ENCODE data around the gene BIK.

BIK gene

GRCh38 chr22:43148581-43148980, 38.0 kb downstream of the BIK start:
- Histone ChIP-seq H3K4ac (ENCODE audit: low read length) (no peak overlapping the region), H2BK5ac (ENCODE audit: low read length) (no peak overlapping the region), H3K9ac (ENCODE audit: low read depth, low read length, poor library complexity) (no peak overlapping the region), H4K8ac (ENCODE audit: low read depth, low read length) (no peak overlapping the region), H3K23ac (ENCODE audit: low read depth, low read length, poor library complexity) (peak overlapping the region; percentile 43), H4K91ac (ENCODE audit: low read depth, low read length, poor library complexity) (no peak overlapping the region), H3K27ac (replicated peaks; ENCODE audit: low read length) (no peak overlapping the region), H2BK120ac (ENCODE audit: low read depth, low read length) (no peak overlapping the region), H3K79me1 (ENCODE audit: low read depth, low read length) (peaks cover 1% of the 10 kb centered on the region), H3K9me3 (replicated peaks in 1 of 2; ENCODE audit: control insufficient read depth in 2 of 2, insufficient read depth in 1 of 2, low read depth in 1 of 2, low read length in 2 of 2) (peaks cover 0 to 7% of the 10 kb centered on the region in 2 donors), H3K36me3 (replicated peaks in 1 of 2; ENCODE audit: control insufficient read depth in 2 of 2, insufficient read depth in 2 of 2, low read length in 2 of 2) (no peaks in the 10 kb centered on the region), H3K4me2 (ENCODE audit: insufficient read depth, low read length, poor library complexity, severe bottlenecking) (no peak overlapping the region), H2AK5ac (ENCODE audit: low read depth, low read length) (peak overlapping the region; percentile 94), H3K4me3 (ENCODE audit: low read length in 2 of 2) (no peak overlapping the region), H2BK12ac (ENCODE audit: low read length) (peak overlapping the region; percentile 22), H3K18ac (ENCODE audit: low read length) (no peak overlapping the region), H3K14ac (ENCODE audit: low read length) (no peak overlapping the region), H2AFZ (ENCODE audit: low read length) (no peak overlapping the region), H3K27me3 (ENCODE audit: control insufficient read depth in 3 of 3, insufficient read depth in 3 of 3, low read depth in 1 of 3, low read length in 3 of 3) (peaks cover 4 to 24% (median 23%) of the 10 kb centered on the region in 3 experiments), H2BK15ac (ENCODE audit: low read length) (peak overlapping the region; percentile 75), H3K4me1 (ENCODE audit: control insufficient read depth in 2 of 2, insufficient read depth in 1 of 2, low read depth in 1 of 2, low read length in 2 of 2) (peaks cover 8 to 14% of the 10 kb centered on the region in 2 donors)
- no peak for DNase-seq (ENCODE audit: low spot score)
- no CpG with 5 or more reads among the region's 6 CpGs for whole genome bisulfite sequencing, 2 donors (ENCODE audit: extremely low coverage in 2 of 2, insufficient read length in 2 of 2, insufficient replicate concordance in 1 of 2)

DNA sequence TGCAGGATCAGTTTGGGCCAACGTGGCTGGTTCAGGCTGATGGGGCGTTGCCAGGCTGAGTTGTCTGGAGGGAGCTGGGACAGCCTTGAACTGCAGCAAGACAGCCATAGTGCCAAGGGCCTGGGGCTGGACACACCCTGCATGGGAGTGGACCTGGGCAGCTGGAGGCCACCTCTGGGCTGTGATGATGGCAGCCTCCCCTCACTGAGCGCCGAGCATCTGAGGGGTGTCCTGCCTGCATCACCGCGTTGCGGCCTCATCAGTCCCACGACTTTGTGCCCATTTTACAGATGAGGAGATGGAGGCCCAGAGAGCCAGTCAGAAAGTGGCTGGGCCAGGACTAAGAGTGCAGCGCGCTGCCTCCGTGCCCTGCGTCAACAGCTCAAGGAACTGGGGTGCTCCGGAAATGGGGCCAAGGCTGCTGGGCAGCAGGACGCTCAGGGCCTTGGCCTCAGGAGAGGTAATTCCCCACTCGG, 40.2 kb downstream of the BIK start:
- Histone ChIP-seq H2BK120ac (ENCODE audit: low read depth, low read length) (no peak overlapping the region), H2BK15ac (ENCODE audit: low read length) (peak overlapping the region; percentile 62), H3K4me2 (ENCODE audit: insufficient read depth, low read length, poor library complexity, severe bottlenecking) (peak overlapping the region; percentile 86), H2AK5ac (ENCODE audit: low read depth, low read length) (peak overlapping the region; percentile 98), H2BK5ac (ENCODE audit: low read length) (no peak overlapping the region), H2BK12ac (ENCODE audit: low read length) (no peak overlapping the region), H3K4ac (ENCODE audit: low read length) (no peak overlapping the region), H3K14ac (ENCODE audit: low read length) (no peak overlapping the region), H3K9ac (ENCODE audit: low read depth, low read length, poor library complexity) (no peak overlapping the region), H3K27ac (replicated peaks; ENCODE audit: low read length) (no peak overlapping the region), H3K36me3 (replicated peaks in 1 of 2; ENCODE audit: control insufficient read depth in 2 of 2, insufficient read depth in 2 of 2, low read length in 2 of 2) (no peaks in the 10 kb centered on the region), H3K23ac (ENCODE audit: low read depth, low read length, poor library complexity) (peak overlapping the region; percentile 37), H3K79me1 (ENCODE audit: low read depth, low read length) (peaks cover 3% of the 10 kb centered on the region), H3K27me3 (ENCODE audit: control insufficient read depth in 3 of 3, insufficient read depth in 3 of 3, low read depth in 1 of 3, low read length in 3 of 3) (peaks cover 4 to 23% (median 23%) of the 10 kb centered on the region in 3 experiments), H3K9me3 (replicated peaks in 1 of 2; ENCODE audit: control insufficient read depth in 2 of 2, insufficient read depth in 1 of 2, low read depth in 1 of 2, low read length in 2 of 2) (peaks cover 0 to 7% of the 10 kb centered on the region in 2 donors), H2AFZ (ENCODE audit: low read length) (peak overlapping the region; percentile 55), H3K4me1 (ENCODE audit: control insufficient read depth in 2 of 2, insufficient read depth in 1 of 2, low read depth in 1 of 2, low read length in 2 of 2) (peaks cover 8 to 13% of the 10 kb centered on the region in 2 donors), H4K8ac (ENCODE audit: low read depth, low read length) (no peak overlapping the region), H3K4me3 (ENCODE audit: low read length in 2 of 2) (peak overlapping the region; percentile 29 to 79), H3K18ac (ENCODE audit: low read length) (peak overlapping the region; percentile 56), H4K91ac (ENCODE audit: low read depth, low read length, poor library complexity) (no peak overlapping the region)
- WGBS, 2 donors (ENCODE audit: extremely low coverage in 2 of 2, insufficient read length in 2 of 2, insufficient replicate concordance in 1 of 2) = no CpG with 5 or more reads among the region's 15 CpGs
- no peak for DNase-seq (ENCODE audit: low spot score)

DNA sequence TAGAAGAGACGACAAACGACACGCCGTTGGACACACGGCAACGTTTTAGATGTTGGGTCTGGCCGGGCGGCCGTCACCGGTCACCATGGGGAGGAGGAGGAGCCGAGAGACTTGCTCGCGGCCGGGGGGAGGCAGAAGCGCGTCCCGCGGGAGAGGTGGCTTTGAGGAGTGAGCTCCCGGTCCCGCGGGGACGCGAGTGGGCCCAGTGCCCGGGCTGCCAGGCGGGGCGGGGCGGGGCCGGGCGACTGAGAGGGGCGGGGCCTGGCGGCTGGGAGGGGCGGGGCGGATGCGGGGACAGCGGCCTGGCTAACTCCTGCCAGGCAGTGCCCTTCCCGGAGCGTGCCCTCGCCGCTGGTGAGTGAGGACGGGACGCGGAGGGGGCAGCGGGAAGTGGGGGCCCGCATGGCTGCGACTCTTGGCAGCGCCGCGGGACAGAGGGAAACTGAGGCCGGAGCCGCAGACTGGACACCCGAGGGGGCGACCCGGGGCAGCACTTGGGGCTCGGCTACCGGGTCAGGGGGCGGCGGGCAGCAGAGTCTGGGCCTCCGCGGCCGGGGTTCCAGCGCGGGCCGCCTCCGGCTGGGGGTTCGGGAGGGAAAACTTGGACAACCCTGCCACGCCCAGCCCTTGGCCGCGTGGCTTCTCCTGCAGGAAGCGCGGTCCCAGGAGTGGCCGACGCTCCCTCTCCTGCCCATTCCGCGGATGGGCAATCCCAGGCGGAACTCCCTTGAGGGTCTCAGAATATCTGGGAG, 40.9 kb downstream of the BIK start, which contains the start of gene TSPO:
TSS of gene TSPO (plus strand) at position 309 of the 752 bp plus-strand sequence. CDS start 7,680 bp downstream, outside the sequence.
- Histone ChIP-seq H3K4me2 (ENCODE audit: insufficient read depth, low read length, poor library complexity, severe bottlenecking) (peak within 1 kb of the TSS; percentile 86), H2BK15ac (ENCODE audit: low read length) (peak within 1 kb of the TSS; percentile 99), H3K9me3 (replicated peaks in 1 of 2; ENCODE audit: control insufficient read depth in 2 of 2, insufficient read depth in 1 of 2, low read depth in 1 of 2, low read length in 2 of 2) (peaks cover 0 to 7% of the 10 kb centered on the region in 2 donors), H3K79me1 (ENCODE audit: low read depth, low read length) (peaks cover 3% of the 10 kb centered on the region), H3K18ac (ENCODE audit: low read length) (peak within 1 kb of the TSS; percentile 96), H2BK12ac (ENCODE audit: low read length) (peak within 1 kb of the TSS; percentile 63), H3K23ac (ENCODE audit: low read depth, low read length, poor library complexity) (peak within 1 kb of the TSS; percentile 95), H4K91ac (ENCODE audit: low read depth, low read length, poor library complexity) (peak within 1 kb of the TSS; percentile 38), H3K4me1 (ENCODE audit: control insufficient read depth in 2 of 2, insufficient read depth in 1 of 2, low read depth in 1 of 2, low read length in 2 of 2) (peaks cover 8 to 13% of the 10 kb centered on the region in 2 donors), H2BK120ac (ENCODE audit: low read depth, low read length) (no peak within 1 kb of the TSS), H2AK5ac (ENCODE audit: low read depth, low read length) (peak within 1 kb of the TSS; percentile 98), H3K4ac (ENCODE audit: low read length) (peak within 1 kb of the TSS; percentile 6), H3K36me3 (replicated peaks in 1 of 2; ENCODE audit: control insufficient read depth in 2 of 2, insufficient read depth in 2 of 2, low read length in 2 of 2) (no peaks in the 10 kb centered on the region), H4K8ac (ENCODE audit: low read depth, low read length) (no peak within 1 kb of the TSS), H3K4me3 (ENCODE audit: low read length in 2 of 2) (peak within 1 kb of the TSS; percentile 29 to 84), H3K27ac (replicated peaks; ENCODE audit: low read length) (no peak within 1 kb of the TSS), H3K27me3 (ENCODE audit: control insufficient read depth in 3 of 3, insufficient read depth in 3 of 3, low read depth in 1 of 3, low read length in 3 of 3) (peaks cover 4 to 23% (median 22%) of the 10 kb centered on the region in 3 experiments), H3K9ac (ENCODE audit: low read depth, low read length, poor library complexity) (peak within 1 kb of the TSS; percentile 70), H3K14ac (ENCODE audit: low read length) (no peak within 1 kb of the TSS), H2BK5ac (ENCODE audit: low read length) (peak within 1 kb of the TSS; percentile 90), H2AFZ (ENCODE audit: low read length) (peak within 1 kb of the TSS; percentile 55)
- DNase-seq (ENCODE audit: low spot score) = peak; percentile 14
- no CpG with 5 or more reads among the region's 75 CpGs for WGBS, 2 donors (ENCODE audit: extremely low coverage in 2 of 2, insufficient read length in 2 of 2, insufficient replicate concordance in 1 of 2)

DNA sequence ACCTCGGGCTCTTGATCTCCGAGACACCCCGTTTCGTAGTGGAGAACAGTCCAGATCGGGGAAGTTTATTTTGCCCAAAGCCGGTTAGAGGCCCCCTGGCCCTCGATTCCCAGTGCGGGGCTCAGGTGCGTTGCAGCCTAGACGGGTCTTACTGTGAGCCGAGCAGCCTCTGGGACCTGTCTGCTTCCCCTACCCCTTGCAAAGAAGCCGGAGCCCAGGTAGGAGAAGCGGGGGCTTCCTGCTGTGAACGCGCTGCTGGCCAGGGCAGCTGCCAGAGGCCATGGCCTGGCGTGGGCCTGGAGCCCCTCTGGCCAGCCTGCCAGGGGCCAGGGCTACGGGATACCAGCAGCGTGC, 41.4 kb downstream of the BIK start:
- H3K14ac ChIP-seq (ENCODE audit: low read length) = no peak overlapping the region
- peaks cover 4 to 23% (median 22%) of the 10 kb centered on the region in 3 experiments for H3K27me3 ChIP-seq (ENCODE audit: control insufficient read depth in 3 of 3, insufficient read depth in 3 of 3, low read depth in 1 of 3, low read length in 3 of 3)
- WGBS, 2 donors (ENCODE audit: extremely low coverage in 2 of 2, insufficient read length in 2 of 2, insufficient replicate concordance in 1 of 2) = no CpG with 5 or more reads among the region's 18 CpGs
- H2AFZ ChIP-seq (ENCODE audit: low read length) = peak overlapping the region; percentile 55
- peak overlapping the region; percentile 90 for H2BK5ac ChIP-seq (ENCODE audit: low read length)
- peaks cover 3% of the 10 kb centered on the region for H3K79me1 ChIP-seq (ENCODE audit: low read depth, low read length)
- peak overlapping the region; percentile 6 for H3K4ac ChIP-seq (ENCODE audit: low read length)
- no peaks in the 10 kb centered on the region for H3K36me3 ChIP-seq (replicated peaks in 1 of 2; ENCODE audit: control insufficient read depth in 2 of 2, insufficient read depth in 2 of 2, low read length in 2 of 2)
- H3K18ac ChIP-seq (ENCODE audit: low read length) = peak overlapping the region; percentile 96
- H3K4me3 ChIP-seq (ENCODE audit: low read length in 2 of 2) = peak overlapping the region in 1 of 2 donors; percentile 84
- H3K4me2 ChIP-seq (ENCODE audit: insufficient read depth, low read length, poor library complexity, severe bottlenecking) = peak overlapping the region; percentile 86
- H2BK15ac ChIP-seq (ENCODE audit: low read length) = peak overlapping the region; percentile 99
- H2BK120ac ChIP-seq (ENCODE audit: low read depth, low read length) = no peak overlapping the region
- peak overlapping the region; percentile 70 for H3K9ac ChIP-seq (ENCODE audit: low read depth, low read length, poor library complexity)
- no peak overlapping the region for H4K8ac ChIP-seq (ENCODE audit: low read depth, low read length)
- peaks cover 8 to 13% of the 10 kb centered on the region in 2 donors for H3K4me1 ChIP-seq (ENCODE audit: control insufficient read depth in 2 of 2, insufficient read depth in 1 of 2, low read depth in 1 of 2, low read length in 2 of 2)
- no peak overlapping the region for H4K91ac ChIP-seq (ENCODE audit: low read depth, low read length, poor library complexity)
- H2BK12ac ChIP-seq (ENCODE audit: low read length) = peak overlapping the region; percentile 63
- H3K27ac ChIP-seq (replicated peaks; ENCODE audit: low read length) = no peak overlapping the region
- H2AK5ac ChIP-seq (ENCODE audit: low read depth, low read length) = peak overlapping the region; percentile 60
- peaks cover 0 to 7% of the 10 kb centered on the region in 2 donors for H3K9me3 ChIP-seq (replicated peaks in 1 of 2; ENCODE audit: control insufficient read depth in 2 of 2, insufficient read depth in 1 of 2, low read depth in 1 of 2, low read length in 2 of 2)
- H3K23ac ChIP-seq (ENCODE audit: low read depth, low read length, poor library complexity) = peak overlapping the region; percentile 95
- no peak for DNase-seq (ENCODE audit: low spot score)

Measured in neuronal stem cell (in vitro differentiated cells).